ENCODE data around the gene SLC66A2.
A peak's percentile ranks its signal among the peaks of the same experiment; 100 is the strongest.

- TF ChIP-seq POLR2AphosphoS5 (IDR thresholded peaks at IDR 0.05) (peak in 1 of 3 donors; percentile 25), CTCF (IDR thresholded peaks at IDR 0.05 in 8 of 11, conservative IDR thresholded peaks at IDR 0.05 in 3 of 11) (no peak)
Observed at GRCh38 chr18:79944126-79944731, 7.2 kb downstream of the SLC66A2 start.
